Activated naive CD8-positive, alpha-beta T cell treated with anti-CD3 and anti-CD28 coated beads, Interleukin-2, amount 50 U/mL, for 24 hours (primary cell): ENCODE results near the gene LCP1.
"Not testable (repeated sequence)": the region's sequence is repeated elsewhere in the genome, so short reads cannot be mapped to it uniquely, and the experiment has no call there.

ENCODE experiments used
- ATAC-seq: fragments of 150-1000 bp; cut with Tn5 transposase; one replicate; pipeline ENCODE4 v1.10.0; 2021
- DNase-seq: peaks from one replicate; pipeline ENCODE4 v3.0.0; 2021
- H3K27ac Mint-ChIP-seq: one replicate; pipeline ENCODE4 v1.8.0; 2021; ENCODE audit warnings: mild to moderate bottlenecking, mixed read lengths
- H3K27me3 Mint-ChIP-seq: one replicate; pipeline ENCODE4 v1.8.0; 2021; ENCODE audit warnings: mixed read lengths
- H3K36me3 Mint-ChIP-seq: one replicate; pipeline ENCODE4 v1.8.0; 2021; ENCODE audit warnings: low read depth, mixed read lengths
- H3K4me1 Mint-ChIP-seq: one replicate; pipeline ENCODE4 v1.8.0; 2021; ENCODE audit warnings: mixed read lengths
- H3K4me3 Mint-ChIP-seq: one replicate; pipeline ENCODE4 v1.8.0; 2021; ENCODE audit warnings: mild to moderate bottlenecking, moderate library complexity, mixed read lengths
- H3K9me3 Mint-ChIP-seq: one replicate; pipeline ENCODE4 v1.8.0; 2021; ENCODE audit warnings: mixed read lengths

The LCP1 gene

GRCh38 chr13:46181840-46182490, at the start of gene LCP1:
TSS of gene LCP1 (minus strand) at chr13:46182177. CDS start at chr13:46159662, 22,515 bp downstream.
- Mint-ChIP-seq H3K27me3 (peaks cover 3% of the 10 kb centered on the region), H3K4me1 (peaks cover 62% of the 10 kb centered on the region), H3K36me3 (peaks cover 38% of the 10 kb centered on the region), H3K27ac (peak within 1 kb of the TSS; percentile 99), H3K9me3 (no peaks in the 10 kb centered on the region), H3K4me3 (peak within 1 kb of the TSS; percentile 92)
- ATAC-seq (peak; percentile 78), DNase-seq (peak; percentile 67)

GRCh38 chr13:46229251-46229650, 47.3 kb upstream of the LCP1 start:
- Mint-ChIP-seq H3K4me1 (no peaks in the 10 kb centered on the region), H3K36me3 (no peaks in the 10 kb centered on the region), H3K4me3 (no peak overlapping the region), H3K9me3 (peaks cover 3% of the 10 kb centered on the region), H3K27ac (no peak overlapping the region), H3K27me3 (no peaks in the 10 kb centered on the region)
- ATAC-seq (no peak), DNase-seq (no peak)

GRCh38 chr13:46220234-46220633, 38.3 kb upstream of the LCP1 start:
- H3K36me3 Mint-ChIP-seq, DNase-seq, H3K4me3 Mint-ChIP-seq, H3K27ac Mint-ChIP-seq, H3K9me3 Mint-ChIP-seq, H3K27me3 Mint-ChIP-seq, ATAC-seq: not testable (repeated sequence)
- H3K4me1 Mint-ChIP-seq, result peaks cover 11% of the 10 kb centered on the region

- H3K27ac Mint-ChIP-seq, H3K27me3 Mint-ChIP-seq, H3K4me3 Mint-ChIP-seq: not testable (repeated sequence)
Measured at GRCh38 chr13:46214741-46215140, 32.8 kb upstream of the LCP1 start.

GRCh38 chr13:46213242-46213641, 31.3 kb upstream of the LCP1 start:
- ATAC-seq (no peak), DNase-seq (no peak)
- H3K36me3 Mint-ChIP-seq, result no peaks in the 10 kb centered on the region
- no peak overlapping the region for H3K4me3 Mint-ChIP-seq
- no peaks in the 10 kb centered on the region for H3K9me3 Mint-ChIP-seq
- peaks cover 19% of the 10 kb centered on the region for H3K4me1 Mint-ChIP-seq
- H3K27ac Mint-ChIP-seq, result no peak overlapping the region
- H3K27me3 Mint-ChIP-seq, result no peaks in the 10 kb centered on the region

More at GRCh38 chr13:46214741-46215140, 32.8 kb upstream of the LCP1 start:
- H3K9me3 Mint-ChIP-seq, H3K36me3 Mint-ChIP-seq, DNase-seq, ATAC-seq: not testable (repeated sequence)
- peaks cover 17% of the 10 kb centered on the region for H3K4me1 Mint-ChIP-seq

GRCh38 chr13:46211483-46212351, 29.7 kb upstream of the LCP1 start, which contains the start of gene LRRC63:
TSS of gene LRRC63 (plus strand) at chr13:46211928. CDS start at chr13:46213035, 1,107 bp downstream.
- Mint-ChIP-seq H3K4me3 (peak within 1 kb of the TSS; percentile 86), H3K9me3 (no peaks in the 10 kb centered on the region), H3K36me3 (no peaks in the 10 kb centered on the region), H3K27me3 (no peaks in the 10 kb centered on the region), H3K4me1 (peaks cover 19% of the 10 kb centered on the region), H3K27ac (peak within 1 kb of the TSS; percentile 85)
- ATAC-seq, result peak; percentile 98
- peak; percentile 87 for DNase-seq

GRCh38 chr13:46211116-46211482, 29.1 kb upstream of the LCP1 start:
- ATAC-seq (peak; percentile 58), DNase-seq (no peak)
- H3K4me3 Mint-ChIP-seq, result peak overlapping the region; percentile 86
- no peaks in the 10 kb centered on the region for H3K27me3 Mint-ChIP-seq
- H3K36me3 Mint-ChIP-seq, result no peaks in the 10 kb centered on the region
- H3K4me1 Mint-ChIP-seq, result peaks cover 19% of the 10 kb centered on the region
- H3K9me3 Mint-ChIP-seq, result no peaks in the 10 kb centered on the region
- H3K27ac Mint-ChIP-seq, result peak overlapping the region; percentile 85

GRCh38 chr13:46210362-46211083, 28.5 kb upstream of the LCP1 start:
- Mint-ChIP-seq H3K9me3 (no peaks in the 10 kb centered on the region), H3K27me3 (no peaks in the 10 kb centered on the region), H3K27ac (peak overlapping the region; percentile 85), H3K4me3 (peak overlapping the region; percentile 86), H3K4me1 (peaks cover 22% of the 10 kb centered on the region), H3K36me3 (no peaks in the 10 kb centered on the region)
- no peak for ATAC-seq
- no peak for DNase-seq

- H3K4me3 Mint-ChIP-seq, result no peak overlapping the region
- no peak for DNase-seq
- no peaks in the 10 kb centered on the region for H3K36me3 Mint-ChIP-seq
- H3K4me1 Mint-ChIP-seq, result peaks cover 27% of the 10 kb centered on the region
- H3K27ac Mint-ChIP-seq, result no peak overlapping the region
- H3K9me3 Mint-ChIP-seq, result no peaks in the 10 kb centered on the region
- no peaks in the 10 kb centered on the region for H3K27me3 Mint-ChIP-seq
- no peak for ATAC-seq
Measured at GRCh38 chr13:46207828-46208227, 25.9 kb upstream of the LCP1 start.

- Mint-ChIP-seq H3K4me1 (peaks cover 31% of the 10 kb centered on the region), H3K27ac (no peak overlapping the region)
Measured at GRCh38 chr13:46206143-46206542, 24.2 kb upstream of the LCP1 start.

GRCh38 chr13:46202966-46203365, 21.0 kb upstream of the LCP1 start:
- Mint-ChIP-seq H3K4me1 (peaks cover 38% of the 10 kb centered on the region), H3K27me3 (no peaks in the 10 kb centered on the region), H3K9me3 (no peaks in the 10 kb centered on the region), H3K36me3 (no peaks in the 10 kb centered on the region), H3K27ac (no peak overlapping the region), H3K4me3 (no peak overlapping the region)
- DNase-seq (no peak), ATAC-seq (no peak)

More at GRCh38 chr13:46206143-46206542, 24.2 kb upstream of the LCP1 start:
- no peak for DNase-seq
- no peaks in the 10 kb centered on the region for H3K9me3 Mint-ChIP-seq
- no peak for ATAC-seq
- H3K36me3 Mint-ChIP-seq, result no peaks in the 10 kb centered on the region
- no peaks in the 10 kb centered on the region for H3K27me3 Mint-ChIP-seq
- no peak overlapping the region for H3K4me3 Mint-ChIP-seq

GRCh38 chr13:46202188-46202795, 20.3 kb upstream of the LCP1 start:
- H3K27ac Mint-ChIP-seq, result peak overlapping the region; percentile 17
- H3K4me3 Mint-ChIP-seq, result no peak overlapping the region
- H3K27me3 Mint-ChIP-seq, result no peaks in the 10 kb centered on the region
- peaks cover 38% of the 10 kb centered on the region for H3K4me1 Mint-ChIP-seq
- ATAC-seq (peak; percentile 57), DNase-seq (no peak)
- no peaks in the 10 kb centered on the region for H3K9me3 Mint-ChIP-seq
- H3K36me3 Mint-ChIP-seq, result no peaks in the 10 kb centered on the region

- no peak overlapping the region for H3K27ac Mint-ChIP-seq
- H3K4me3 Mint-ChIP-seq, result no peak overlapping the region
- peaks cover 33% of the 10 kb centered on the region for H3K4me1 Mint-ChIP-seq
- H3K36me3 Mint-ChIP-seq, result no peaks in the 10 kb centered on the region
- ATAC-seq (no peak), DNase-seq (no peak)
- H3K27me3 Mint-ChIP-seq, result no peaks in the 10 kb centered on the region
- no peaks in the 10 kb centered on the region for H3K9me3 Mint-ChIP-seq
Measured at GRCh38 chr13:46198696-46199193, 16.8 kb upstream of the LCP1 start.
